HG03442 (cell line): ENCODE results near the gene DHRS11.
"Not testable (repeated sequence)": the region's sequence is repeated elsewhere in the genome, so short reads cannot be mapped to it uniquely, and the experiment has no call there.

ENCODE experiments used
- ATAC-seq: cut with Tn5 transposase; IDR thresholded peaks from one replicate; pipeline ENCODE4 v1.9.1; 2021; ENCODE audit warnings: mild to moderate bottlenecking, moderate library complexity; ENCODE audit not compliant: unreplicated experiment

The DHRS11 gene

DNA sequence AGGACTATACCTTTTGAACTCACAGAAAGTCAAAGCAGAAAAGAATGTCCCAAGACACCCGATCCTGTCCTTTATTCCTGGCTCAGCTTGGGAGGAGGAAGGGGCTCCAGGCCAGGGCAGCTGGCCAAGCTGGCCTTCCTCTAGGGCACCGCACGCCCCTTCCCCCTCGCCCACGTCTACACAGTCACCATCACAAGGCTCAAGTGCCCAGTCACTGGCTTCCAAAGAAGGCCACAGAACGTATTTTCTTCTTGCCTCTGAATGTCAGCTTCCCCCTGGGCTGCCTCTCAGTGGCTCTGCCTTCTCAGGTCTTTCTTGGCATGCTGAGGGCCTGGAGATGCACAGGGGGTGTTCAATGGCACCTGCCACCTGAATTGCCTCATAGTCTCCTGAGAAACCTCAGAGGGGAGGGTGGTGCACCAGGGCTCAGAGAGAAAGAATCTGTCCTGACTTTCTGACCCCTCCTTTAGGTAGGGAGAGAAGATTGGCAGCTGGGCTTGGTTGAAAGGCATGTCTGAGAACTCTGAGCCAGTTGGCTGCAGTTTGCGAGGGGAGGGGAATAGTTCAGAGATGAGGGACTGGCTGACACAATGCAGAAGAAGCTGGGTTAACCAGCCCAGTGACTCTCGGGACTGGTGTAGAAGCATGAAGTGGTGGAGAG is 2.1 kb downstream of the DHRS11 start:
- ATAC-seq = no peak

DNA sequence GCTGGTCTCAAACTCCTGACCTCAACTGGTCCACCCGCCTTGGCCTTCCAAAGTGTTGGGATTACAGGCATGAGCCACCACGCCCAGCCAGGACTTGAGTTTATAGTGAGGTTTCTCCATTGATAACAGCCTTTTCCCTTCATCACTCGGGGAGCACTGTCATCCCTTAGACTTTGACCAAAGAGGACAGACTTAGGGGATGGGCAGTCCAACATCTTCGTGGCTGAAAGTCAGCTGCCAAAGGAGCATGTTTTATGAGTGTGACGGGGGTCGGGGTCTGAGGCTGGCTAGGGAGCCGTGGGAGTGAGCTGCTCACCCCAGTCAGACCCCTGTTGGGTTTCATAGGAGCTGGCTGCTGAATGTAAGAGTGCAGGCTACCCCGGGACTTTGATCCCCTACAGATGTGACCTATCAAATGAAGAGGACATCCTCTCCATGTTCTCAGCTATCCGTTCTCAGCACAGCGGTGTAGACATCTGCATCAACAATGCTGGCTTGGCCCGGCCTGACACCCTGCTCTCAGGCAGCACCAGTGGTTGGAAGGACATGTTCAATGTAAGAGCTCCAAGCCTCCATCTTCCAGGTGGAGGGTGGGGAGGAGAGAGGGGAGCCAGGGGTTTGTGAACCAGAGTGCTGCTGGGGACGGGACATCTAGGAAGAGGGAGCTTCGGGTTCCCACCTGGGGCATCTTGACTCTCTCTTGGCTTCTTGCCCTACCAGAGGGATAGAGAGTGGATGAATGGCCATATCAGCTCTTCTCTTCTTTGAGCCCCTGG is 3.1 kb downstream of the DHRS11 start:
- no peak for ATAC-seq

DNA sequence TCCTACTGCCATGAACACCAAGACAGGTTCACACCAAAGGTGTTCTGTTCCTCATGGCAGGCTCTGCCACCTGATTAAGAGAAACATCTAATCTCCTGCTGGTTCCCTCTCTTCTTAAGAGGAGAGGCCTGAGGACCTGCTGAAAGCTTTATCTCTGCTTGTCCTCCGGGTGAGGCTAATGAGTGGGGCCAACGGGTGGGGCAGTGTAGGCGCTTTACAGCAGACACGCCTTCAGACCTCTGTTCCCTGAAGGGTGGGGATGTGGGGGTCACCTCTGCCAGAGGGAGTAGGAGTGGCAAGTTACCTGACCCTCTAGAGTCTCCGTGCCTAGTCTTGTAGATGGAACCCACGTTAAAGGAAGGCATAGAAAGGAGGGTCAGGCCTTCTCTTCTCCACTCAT is 5.5 kb downstream of the DHRS11 start:
- no peak for ATAC-seq

DNA sequence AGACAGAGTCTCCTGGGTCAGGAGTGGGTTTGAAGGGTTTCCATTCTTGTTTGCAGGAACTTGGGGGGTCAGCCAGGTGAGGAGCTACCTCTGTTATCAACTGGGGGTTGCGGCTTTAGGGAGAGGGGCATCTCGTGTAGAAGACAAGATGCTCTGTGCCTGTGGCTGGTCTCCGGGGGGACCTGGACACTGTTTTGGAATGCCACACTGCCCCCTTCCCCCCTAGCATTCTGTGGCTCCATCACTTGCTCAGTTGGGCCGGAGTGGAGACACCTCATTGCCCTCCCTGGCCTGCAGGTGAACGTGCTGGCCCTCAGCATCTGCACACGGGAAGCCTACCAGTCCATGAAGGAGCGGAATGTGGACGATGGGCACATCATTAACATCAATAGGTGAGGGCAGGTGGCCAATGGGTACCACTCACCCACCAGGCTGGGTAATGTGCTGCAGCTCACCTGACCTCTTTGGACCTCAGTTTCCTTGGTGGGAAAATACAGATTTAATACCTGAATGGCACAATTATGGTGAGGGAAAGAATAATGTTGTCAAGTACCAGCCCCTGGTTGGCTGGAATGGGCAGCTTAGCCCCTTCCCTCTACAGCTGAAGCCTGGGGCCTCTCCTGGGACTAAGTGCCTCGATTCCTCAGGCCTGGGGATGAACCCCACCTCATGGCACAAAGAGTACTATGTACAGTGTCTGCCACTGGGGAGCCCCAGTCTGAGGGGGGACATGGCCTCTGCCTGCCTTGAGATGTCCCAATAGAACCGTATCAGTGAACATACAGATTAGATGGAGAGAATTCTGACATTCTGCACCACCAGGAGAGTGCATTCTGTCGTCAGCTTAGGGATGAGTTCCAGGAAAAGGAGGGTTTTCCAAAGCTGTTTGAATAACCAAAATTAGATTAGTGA is 6.4 kb downstream of the DHRS11 start:
- ATAC-seq = no peak

DNA sequence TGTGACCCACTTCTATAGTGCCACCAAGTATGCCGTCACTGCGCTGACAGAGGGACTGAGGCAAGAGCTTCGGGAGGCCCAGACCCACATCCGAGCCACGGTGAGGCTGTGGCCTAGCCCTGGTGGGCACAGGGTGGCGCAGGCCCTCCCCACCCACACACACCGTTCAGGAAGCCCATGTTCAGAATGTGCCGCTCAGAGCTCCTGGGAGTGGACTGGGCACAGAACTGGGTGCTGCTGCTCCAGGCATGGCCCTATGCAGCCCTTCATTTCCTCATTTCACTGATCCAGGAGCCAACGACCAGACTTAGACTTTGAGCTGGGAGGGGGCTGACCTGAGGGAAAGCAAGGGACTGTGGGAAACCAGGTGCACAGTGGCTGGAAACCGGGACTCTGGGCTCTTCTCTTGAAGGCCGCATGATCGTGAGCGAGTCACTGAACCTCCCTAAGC is 7.3 kb downstream of the DHRS11 start:
- ATAC-seq = no peak

DNA sequence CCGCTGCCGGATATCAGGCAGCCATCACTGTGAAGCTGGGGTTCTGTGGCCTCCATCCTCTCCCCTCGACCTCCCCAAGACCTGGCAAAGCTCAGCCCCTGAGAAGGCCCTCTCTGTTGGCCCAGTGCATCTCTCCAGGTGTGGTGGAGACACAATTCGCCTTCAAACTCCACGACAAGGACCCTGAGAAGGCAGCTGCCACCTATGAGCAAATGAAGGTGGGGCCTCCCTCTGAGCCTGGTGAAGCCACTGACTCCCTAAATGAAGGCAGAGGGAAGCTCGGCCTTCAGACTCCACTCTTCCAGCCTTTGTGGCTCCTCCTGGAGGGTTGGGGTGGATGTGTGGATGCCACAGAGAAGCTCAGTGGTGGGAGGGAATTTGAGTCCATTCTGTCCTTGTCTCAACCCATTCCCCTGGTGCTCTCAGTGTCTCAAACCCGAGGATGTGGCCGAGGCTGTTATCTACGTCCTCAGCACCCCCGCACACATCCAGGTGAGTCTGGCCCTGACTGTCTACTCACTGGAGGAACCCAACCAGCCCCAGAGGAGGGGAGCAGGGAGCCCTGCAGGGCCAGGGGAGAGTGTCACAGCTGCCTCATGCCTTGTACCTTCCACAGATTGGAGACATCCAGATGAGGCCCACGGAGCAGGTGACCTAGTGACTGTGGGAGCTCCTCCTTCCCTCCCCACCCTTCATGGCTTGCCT is 8.0 kb downstream of the DHRS11 start:
- no peak for ATAC-seq

DNA sequence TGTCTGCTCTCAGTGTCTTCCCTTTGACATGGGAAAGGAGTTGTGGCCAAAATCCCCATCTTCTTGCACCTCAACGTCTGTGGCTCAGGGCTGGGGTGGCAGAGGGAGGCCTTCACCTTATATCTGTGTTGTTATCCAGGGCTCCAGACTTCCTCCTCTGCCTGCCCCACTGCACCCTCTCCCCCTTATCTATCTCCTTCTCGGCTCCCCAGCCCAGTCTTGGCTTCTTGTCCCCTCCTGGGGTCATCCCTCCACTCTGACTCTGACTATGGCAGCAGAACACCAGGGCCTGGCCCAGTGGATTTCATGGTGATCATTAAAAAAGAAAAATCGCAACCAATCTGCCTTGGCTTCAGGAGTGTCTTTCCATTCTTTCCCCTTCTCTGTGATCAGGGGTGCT is 8.8 kb downstream of the DHRS11 start:
- ATAC-seq = no peak

DNA sequence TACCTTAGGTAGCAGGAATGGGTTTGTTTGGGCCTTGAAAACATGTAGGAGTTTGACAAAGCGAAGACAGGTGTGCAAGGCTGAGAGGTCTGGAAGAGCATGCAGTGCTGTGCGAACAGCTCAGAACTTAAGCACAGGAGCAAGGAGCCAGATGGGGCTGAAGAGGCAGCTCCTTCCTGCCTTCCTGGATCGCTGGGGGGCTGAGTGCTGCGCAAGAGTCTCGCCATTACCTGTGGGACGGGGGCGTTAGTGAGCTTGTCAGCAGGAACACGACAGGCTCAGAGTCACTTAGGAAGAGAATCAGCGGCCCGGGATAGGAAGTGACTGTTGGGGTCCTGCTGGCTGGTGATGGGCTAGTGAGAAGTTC is 9.2 kb downstream of the DHRS11 start:
- ATAC-seq = no peak

DNA sequence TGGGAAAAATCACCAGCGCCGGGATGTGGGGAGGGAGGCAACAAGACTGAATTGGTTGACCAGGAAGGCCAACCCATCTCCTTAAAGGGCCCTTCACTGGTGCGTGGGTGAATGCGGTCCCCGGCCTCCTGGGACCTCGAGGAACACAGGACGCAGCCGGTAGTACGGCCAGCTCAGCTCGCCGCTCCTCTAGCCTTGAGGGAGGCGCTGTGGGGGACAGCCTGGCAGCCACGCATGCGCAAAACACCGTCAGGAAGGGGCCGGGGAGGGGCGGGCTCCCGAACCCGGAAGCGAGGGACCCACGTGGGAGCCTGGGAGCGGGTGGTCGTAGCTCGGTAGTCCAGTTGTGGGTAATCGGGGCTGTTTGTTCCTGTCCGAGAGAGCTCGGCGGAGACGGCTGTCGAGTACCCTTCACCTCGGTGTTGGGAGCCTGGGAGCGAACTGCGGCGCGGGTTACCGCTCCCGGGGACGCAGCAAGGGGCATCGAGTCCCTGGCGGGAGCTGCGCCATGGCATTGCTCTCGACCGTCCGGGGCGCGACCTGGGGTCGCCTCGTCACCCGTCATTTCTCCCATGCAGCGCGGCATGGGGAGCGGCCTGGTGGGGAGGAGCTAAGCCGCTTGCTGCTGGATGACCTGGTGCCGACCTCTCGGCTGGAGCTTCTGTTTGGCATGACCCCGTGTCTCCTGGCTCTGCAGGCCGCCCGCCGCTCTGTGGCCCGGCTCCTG is 9.8 kb downstream of the DHRS11 start, which contains the start of gene MRM1:
Gene MRM1, plus strand, starts transcription at position 281 of the 727 bp plus-strand sequence. Its CDS starts 228 bp downstream, at position 509.
- ATAC-seq = peak; percentile 83

DNA sequence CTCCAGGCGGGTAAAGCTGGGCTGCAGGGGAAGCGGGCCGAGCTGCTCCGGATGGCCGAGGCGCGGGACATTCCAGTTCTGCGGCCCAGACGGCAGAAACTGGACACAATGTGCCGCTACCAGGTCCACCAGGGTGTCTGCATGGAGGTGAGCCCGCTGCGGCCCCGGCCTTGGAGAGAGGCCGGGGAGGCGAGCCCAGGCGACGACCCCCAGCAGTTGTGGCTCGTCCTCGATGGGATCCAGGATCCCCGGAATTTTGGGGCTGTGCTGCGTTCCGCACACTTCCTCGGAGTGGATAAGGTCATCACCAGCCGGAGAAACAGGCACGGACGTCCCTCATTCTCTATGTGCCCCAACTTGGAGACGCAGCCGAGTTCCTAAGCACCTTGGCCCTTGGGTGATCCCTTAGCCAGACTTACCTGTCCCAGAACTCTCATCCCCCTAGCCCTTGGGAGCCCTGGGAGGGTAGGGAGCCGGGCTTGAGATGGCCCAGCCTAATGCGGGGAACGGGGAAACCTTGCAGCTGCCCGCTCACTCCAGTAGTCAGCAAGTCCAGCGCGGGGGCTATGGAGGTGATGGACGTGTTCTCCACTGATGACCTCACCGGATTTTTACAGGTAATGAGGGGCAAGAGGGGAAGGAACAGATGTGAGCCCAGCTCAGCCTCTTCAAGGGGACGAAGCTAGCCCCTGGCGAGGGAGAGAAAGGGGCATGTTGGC is 10.5 kb downstream of the DHRS11 start:
- no peak for ATAC-seq

DNA sequence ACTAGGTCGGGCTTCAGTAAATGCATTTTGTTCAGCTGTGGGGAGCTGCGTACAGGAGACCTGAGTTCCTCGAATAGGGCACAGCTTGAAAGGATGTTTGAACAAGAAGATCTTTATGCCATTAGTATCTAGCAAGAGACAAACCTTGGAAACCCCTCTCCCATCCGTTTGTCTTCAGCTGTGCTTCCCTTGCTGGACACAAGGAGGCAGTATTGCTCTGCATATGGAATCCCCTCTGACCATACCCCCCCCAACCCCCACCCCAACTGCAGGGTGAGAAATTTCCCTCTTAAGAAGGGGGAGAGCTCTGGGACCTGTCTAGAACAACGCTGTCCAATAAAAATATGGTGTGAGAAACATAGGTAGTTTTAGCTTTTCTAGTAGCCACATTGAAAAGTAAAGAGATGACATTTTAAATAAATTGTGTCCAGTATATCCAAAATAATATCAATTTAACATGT is 11.3 kb downstream of the DHRS11 start:
- ATAC-seq = no peak

DNA sequence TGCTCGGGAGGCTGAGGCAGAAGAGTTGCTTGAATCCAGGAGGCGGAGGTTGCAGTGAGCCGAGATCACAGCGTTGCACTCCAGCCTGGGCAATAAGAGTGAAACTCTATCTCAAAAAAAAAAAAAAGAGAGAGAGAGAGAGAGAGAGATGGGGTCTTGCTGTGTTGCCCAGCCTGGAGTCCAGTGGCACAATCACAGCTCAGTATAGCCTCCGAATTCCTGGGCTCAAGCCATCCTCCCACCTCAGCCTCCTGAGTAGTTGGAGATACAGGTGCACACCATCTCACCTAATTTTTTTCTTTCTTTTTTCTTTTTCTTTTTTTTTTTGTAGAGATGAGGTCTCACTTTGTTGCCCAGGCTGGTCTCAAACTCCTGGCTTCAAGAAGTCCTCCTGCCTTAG is 13.3 kb downstream of the DHRS11 start:
- not testable (repeated sequence) for ATAC-seq

DNA sequence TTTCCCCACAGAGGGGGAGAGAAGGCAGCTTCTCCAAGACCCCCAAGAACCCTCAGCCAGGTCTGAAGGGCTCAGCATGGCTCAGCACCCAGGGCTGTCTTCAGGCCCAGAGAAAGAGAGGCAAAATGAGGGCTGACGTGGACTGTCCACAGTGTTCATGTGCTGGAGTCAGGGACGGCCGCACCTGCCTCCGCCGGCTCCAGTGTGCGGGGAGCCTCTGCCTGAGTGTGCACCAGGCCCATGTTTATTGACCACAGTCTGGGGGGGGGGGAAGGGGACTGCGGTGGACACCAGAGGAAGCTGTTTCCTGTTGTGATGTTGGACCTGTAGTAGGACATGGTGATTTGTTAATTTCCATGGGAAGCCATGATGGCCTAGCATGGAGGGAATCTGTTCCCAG is 16.6 kb downstream of the DHRS11 start:
- no peak for ATAC-seq

DNA sequence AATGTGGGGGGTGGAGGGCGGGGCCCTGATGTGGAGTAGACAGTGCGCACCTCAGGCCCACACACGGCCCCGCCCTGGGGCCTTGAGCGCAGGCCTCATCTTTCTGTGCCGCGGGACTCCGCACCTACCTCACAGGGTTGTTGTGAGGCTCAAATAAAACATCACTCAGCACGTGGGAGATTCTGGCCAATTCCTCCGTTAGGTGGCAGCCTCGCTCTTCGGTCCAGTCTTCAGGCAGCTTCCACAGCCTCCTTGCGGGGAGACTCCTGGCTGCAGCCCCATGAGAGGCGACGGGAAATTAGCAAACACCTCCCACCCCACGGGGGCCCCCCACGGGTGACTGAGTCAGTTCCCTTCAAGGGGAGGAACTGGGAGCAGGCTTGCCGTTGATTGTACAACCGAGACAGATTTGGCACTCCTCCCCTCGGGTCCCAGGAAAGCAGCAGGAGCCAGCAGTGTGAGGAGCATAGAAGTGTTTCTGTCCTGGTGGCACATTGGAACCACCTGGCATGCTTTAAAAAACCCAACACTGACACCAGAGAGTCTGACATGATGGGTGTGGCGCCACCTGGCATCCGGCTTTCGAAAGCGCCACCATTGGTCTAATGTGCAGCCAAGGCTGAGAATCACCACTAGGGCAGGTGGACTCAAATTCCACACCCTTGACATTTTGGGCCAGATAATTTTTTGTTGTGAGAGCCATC is 17.3 kb downstream of the DHRS11 start:
- ATAC-seq = no peak

DNA sequence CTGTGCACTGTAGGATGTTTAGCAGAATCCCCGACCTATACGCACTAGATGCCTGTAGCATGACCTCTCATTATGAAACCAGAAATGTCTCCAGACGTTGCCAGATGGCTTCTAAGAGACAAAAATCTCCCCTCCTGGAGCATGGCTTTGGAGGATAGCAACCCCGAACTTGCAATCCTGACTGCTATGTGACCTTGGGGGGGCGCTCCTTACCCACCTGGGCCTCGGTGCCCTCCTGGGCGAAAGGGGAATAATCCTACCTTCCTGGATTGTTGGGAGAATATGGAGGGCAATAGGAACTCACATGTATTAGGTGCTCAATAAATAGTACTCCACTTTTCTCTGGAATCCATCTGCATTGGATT is 17.8 kb downstream of the DHRS11 start:
- no peak for ATAC-seq

DNA sequence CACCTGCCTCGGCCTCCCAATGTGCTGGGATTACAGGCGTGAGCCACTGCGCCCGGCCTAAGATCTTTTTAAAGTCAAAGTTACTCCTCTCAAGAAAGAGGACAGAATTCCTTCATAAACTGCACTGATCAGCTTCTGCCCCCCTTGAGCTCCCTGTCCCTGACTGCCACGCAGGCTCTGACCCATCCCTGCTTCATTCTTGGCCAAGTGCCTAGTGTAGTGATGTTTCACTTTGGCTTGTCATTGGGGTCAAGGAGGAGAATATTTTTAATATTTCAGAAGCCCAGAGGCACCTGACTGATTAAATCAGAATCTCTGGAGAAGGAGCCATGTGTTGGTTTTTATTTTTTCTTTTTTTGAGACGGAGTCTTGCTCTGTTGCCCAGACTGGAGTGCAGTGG is 18.8 kb downstream of the DHRS11 start:
- ATAC-seq = no peak

DNA sequence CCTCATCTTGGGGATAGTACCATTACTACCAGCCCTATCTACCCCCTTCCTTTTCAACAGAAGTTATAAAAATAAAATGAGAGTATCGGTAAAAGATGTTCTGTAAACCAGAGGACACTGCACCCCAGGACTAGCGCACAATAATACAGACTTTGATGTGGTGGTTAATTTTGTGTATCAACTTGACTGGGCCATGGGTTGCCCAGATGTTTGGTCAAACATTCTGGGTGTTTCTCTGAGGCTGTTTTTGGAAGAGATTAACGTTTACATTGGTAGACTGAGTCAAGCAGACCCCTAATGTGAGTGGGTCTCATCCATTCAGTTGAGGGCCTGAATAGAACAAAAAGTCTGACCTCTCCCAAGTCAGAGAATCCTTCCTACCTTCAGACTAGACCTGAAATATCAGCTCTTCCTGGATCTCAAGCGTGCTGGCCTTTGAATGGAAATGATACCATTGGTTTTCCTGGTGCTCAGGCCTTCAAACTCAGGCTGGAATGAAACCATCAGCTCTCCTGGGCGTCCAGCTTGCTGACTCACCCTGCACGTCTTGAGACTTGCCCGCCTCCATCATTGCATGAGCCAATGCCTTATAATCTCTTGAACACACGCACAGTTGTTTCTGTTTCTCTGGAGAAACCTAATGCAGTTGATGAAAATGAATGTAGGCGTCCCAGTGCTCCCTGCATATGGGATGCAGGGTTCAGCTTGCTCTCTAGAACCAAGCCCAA is 19.8 kb downstream of the DHRS11 start:
- ATAC-seq = no peak

DNA sequence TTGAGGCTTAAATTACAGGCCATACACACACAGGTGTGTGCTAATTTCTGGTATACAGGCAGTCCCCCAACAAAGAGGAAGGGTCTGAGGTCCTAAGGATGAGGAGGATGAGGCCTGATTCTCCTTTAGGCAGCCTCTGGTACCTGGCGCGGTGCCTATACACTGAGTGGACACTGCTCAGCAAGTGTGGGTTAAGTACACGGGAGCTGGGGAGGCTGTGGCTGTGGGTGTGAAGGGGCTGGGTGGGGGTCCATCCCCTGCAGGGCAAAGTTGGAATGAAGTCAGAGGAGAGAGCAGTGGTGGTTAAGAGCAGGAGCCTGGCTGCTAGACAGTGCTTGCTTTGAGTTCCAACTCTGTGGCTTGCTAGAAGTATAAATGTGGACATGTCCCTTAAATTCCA is 20.6 kb downstream of the DHRS11 start:
- ATAC-seq = no peak
